H54 (cell line): ENCODE measurements around the gene STK10.
A peak's percentile ranks its signal among the peaks of the same experiment; 100 is the strongest.
"Not testable (repeated sequence)": the region's sequence is repeated elsewhere in the genome, so short reads cannot be mapped to it uniquely, and the experiment has no call there.

Experiments used
- DNase-seq: peaks from one replicate; pipeline ENCODE4 v3.0.0; 2011; ENCODE audit warnings: low spot score, mixed read lengths; ENCODE audit not compliant: insufficient read length
- FAIRE-seq: peaks from 3 replicates; lab custom pipeline; 2011; peaks lifted over from hg19 to GRCh38; lab: Jason Lieb, UNC
- POLR2A ChIP-seq: IDR thresholded peaks from 2 replicates; pipeline ENCODE4 v1.6.1; 2011; ENCODE audit warnings: low read depth, mild to moderate bottlenecking, low read length

The STK10 gene

DNA sequence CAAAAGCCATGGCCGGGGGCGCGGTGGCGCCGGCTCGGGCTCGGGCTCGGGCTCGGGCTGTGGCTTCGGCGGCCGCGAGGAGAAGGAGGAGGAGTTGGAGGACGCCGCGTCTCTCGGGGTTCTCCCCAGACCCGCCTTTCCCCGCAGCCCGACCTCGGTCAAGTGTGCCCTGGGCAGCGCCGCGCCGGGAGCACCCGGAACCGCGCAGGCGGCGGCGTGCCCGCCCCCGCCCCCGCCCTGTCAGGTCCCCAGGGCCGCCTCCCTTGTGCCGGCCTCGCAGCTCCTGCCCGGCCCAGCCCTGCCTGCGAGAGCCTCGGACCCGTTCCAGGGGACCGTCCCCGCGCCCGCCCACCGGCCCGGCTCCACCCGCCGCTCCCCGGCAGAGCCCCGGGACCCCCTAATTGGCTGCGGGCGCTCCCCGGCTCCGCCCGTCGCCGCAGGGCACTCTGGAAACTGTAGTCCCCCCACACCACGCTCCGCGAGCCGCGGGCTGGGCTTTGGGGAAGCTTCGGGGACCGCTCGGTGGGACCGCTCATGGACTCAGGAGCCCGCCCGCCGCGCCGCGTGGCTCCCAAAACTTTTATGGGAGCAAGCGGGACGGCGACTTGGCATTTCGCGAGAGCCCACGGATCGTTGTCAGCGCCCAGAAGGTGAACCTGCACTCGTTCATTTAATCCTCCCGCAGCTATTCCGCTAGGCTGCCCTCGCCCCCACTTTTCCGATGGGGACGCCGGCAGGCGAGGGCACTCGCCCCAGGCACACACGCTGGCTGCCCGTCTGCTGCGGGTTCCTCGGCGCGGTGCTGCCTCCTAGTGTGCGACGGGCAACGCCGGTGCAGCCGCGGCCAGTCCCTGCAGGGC, at the start of gene STK10:
TSS of gene STK10 (minus strand) at position 192 of the 860 bp plus-strand sequence. CDS start at position 10, 182 bp downstream.
- FAIRE-seq (no peak), DNase-seq (peak; percentile 94)
- TF ChIP-seq POLR2A = peak; percentile 80

DNA sequence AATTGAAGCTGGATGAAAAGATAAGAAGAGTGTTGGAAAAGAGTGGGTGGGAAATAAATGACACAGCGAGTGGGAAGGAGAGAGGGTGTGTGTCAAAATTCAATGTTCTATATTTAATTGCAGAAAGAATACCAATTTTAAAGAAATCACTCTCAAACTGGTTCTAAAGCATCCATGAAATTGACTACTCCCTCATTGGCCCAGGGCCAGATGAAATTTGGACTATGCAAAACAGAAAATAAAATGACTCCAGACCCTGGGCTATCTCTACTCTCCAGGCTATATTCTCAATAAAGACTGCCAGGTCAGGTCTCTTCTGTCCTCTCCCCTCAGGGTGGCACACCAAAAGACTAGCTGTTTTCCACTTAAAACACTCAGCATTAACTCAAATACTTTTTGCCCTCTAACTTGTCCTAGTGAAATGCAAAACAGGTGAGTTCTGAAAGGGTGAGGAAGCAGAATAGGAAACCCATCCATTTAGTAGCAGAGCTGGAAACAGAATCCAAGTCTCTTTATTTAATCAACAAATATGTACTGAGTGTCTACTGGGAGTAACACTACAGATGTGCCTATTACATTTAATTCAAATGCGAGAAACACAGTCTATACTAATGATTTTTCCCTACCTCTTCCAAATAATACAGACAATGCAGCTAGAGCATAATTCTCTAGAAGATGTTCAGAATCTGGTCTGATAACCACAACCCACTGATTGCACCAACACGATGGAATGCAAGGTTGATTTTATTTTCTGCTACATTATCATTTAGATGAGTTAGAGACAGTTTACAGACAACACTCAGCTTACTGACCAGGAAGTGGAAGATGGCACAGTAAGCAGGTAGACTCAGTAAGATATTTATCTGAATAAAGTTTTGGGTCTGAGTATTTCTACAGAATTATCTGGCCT, 48.1 kb upstream of the STK10 start:
- TF ChIP-seq POLR2A = no peak
- FAIRE-seq (peak; percentile 78), DNase-seq (no peak)

DNA sequence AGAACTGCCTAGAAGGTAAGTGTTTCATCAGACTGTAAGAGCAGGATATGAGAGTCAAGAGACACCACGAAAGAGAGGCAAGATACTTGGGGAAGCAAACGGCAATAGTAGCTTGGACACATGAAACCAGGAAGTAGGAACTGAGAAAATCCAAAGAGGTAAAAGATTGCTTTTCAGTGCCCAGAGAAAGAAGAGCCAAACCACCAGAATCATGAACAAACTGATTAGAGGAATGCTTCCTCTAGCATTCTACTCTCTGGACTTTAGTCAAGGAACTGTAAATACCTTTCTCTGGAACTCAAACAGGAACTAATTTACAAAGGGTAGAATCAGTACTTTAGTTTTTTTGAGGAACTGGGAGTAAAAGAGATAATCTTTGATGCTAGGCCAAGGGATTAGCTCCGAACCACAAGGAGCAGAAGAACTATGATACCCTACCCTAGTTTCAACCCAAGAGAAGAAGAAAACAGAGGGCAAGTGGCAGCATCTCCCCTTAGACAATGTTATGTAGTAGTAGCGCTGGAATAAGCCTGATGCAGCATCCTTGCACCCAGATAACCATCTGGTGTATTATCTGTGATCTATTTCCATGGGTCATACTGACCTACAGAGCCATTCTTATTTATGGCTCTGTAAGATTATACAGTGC, 47.2 kb upstream of the STK10 start:
- no peak for TF ChIP-seq POLR2A
- DNase-seq (no peak), FAIRE-seq (no peak)

GRCh38 chr5:172234031-172234430, 46.0 kb upstream of the STK10 start:
- DNase-seq (no peak), FAIRE-seq (no peak)
- no peak for TF ChIP-seq POLR2A

- DNase-seq = no peak
- no peak for TF ChIP-seq POLR2A
- FAIRE-seq = no peak
Observed at GRCh38 chr5:172229904-172230303, 41.9 kb upstream of the STK10 start.

DNA sequence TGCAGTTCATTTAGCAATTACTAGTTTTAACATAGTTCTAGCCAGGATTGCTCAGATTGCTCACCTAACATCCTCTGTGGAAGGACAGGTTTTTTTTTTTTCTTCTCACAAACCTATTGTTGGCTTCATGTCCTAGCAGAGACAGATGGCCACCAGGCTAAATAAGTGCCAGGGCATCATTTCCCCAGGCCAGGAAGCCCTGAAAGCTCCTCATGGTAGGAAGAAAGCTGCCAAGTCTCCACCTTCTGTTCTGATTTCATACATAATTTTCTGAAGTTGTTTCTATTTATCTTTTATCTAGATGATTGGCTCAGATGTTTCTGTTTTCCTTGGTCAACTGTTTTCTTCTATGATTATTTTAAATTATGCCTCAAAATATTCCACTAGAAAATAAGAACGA, 37.0 kb upstream of the STK10 start:
- TF ChIP-seq POLR2A = no peak
- DNase-seq (no peak), FAIRE-seq (no peak)

DNA sequence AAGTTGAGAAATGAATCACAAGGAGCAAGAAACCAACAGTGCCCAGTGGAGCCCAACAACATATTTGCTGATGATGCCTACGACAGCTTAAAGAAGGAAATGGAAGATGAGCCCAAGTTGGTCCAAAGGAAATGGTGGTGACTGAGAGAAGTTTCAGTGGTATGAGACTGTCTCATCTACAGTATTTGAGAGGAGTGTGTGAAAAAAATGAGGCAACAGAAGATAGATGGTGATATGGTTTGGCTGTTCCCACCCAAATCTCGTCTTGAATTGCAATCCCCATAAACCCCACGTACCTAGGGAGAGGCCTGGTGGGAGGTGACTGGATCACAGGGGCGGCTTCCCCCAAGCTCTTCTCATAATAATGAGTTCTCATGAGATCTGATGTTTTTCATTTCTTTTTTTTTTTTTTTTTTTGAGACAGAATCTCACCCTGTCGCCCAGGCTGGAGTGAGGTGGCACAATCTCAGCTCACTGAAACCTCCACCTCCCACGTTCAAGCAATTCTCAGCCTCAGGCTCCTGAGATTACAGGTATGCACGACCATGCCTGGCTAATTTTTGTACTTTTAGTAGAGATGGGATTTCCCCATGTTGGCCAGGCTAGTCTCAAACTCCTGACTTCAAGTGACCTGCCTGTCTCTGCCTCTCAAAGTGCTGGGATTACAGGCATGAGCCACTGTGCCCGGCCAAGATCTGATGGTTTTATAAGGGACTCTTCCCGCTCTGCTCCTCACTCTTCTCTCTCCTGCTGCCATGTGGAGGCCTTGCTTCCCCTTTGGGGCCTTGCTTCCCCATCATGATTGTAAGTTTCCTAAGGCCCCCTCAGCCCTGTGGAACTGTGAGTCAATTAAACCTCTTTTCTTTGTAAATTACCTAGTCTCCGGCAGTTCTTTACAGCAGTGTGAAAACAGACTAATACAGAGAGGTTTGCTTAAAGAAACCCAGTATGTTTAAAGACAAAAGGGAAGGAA, 36.2 kb upstream of the STK10 start:
- no peak for TF ChIP-seq POLR2A
- FAIRE-seq = no peak
- DNase-seq = no peak

- FAIRE-seq (no peak), DNase-seq (no peak)
- no peak for TF ChIP-seq POLR2A
Observed at GRCh38 chr5:172219296-172219695, 31.3 kb upstream of the STK10 start.

- DNase-seq (no peak), FAIRE-seq (no peak)
- no peak for TF ChIP-seq POLR2A
Observed at GRCh38 chr5:172216345-172216744, 28.3 kb upstream of the STK10 start.

DNA sequence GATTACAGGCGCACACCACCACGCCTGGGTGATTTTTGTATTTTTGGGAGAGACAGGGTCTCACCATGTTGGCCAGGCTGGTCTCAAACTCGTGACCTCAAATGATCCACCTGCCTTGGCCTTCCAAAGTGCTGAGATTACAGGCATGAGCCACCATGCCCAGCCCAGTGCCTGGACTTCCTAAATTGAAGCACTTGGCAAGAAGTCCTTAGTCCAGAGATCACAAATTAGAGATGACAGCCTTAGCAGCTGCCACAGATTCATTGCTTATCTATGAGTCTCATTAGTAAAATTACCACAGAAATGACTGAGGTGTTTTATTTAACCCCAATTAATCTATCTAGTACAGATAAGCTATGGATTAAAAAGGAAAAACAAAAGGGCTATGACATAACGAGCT, 25.1 kb upstream of the STK10 start:
- no peak for DNase-seq
- TF ChIP-seq POLR2A = no peak
- FAIRE-seq = no peak

DNA sequence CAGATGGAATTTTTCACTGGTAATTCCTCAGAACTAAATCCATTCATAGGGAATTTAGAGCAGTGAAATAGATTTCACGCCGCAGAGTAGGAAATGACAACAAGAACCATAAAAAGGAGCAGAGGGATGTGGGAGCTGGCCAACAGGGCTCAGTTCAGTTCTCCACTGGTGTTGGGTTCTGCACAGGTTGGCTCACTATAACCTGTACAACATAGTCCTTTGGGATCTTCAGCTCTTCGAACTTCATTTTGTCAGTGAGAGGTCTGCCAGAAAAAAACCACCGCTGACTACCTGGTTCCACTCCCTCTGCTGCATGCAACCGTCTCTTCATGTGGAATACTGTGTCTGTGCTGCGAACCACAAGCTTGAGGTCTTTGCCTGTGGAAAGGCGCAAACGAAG, 23.7 kb upstream of the STK10 start:
- FAIRE-seq (no peak), DNase-seq (no peak)
- no peak for TF ChIP-seq POLR2A

GRCh38 chr5:172209714-172210113, 21.7 kb upstream of the STK10 start:
- no peak for FAIRE-seq
- no peak for TF ChIP-seq POLR2A
- DNase-seq = no peak

GRCh38 chr5:172207511-172207910, 19.5 kb upstream of the STK10 start:
- no peak for TF ChIP-seq POLR2A
- FAIRE-seq = no peak
- DNase-seq = no peak

DNA sequence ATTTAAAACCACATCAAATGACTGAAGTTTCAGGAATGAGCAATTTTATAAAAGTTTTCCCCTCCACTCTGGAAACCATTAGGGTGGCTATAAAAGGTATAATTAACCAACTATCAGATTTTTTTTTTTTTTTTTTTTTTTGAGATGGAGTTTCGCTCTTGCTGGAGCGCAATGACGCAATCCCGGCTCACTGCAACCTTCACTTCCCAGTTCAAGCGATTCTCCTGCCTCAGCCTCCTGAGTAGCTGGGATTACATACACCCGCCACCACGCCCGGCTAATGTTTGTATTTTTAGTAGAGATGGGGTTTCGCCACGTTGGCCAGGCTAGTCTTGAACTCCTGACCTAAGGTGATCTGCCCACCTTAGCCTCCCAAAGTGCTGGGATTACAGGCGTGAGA, 18.0 kb upstream of the STK10 start:
- FAIRE-seq, DNase-seq: not testable (repeated sequence)
